ENCODE measurements around the gene HNRNPLL.

GRCh38 chr2:38600921-38601455 is 1.7 kb downstream of the HNRNPLL start:
- TF ChIP-seq CTCF (conservative IDR thresholded peaks at IDR 0.05; ENCODE audit: low read depth in 2 of 2): no peak
- TF ChIP-seq EZH2 (IDR thresholded peaks at IDR 0.05; ENCODE audit: low read depth, unreplicated experiment): no peak
- no peak for TF ChIP-seq POLR2AphosphoS5 (IDR thresholded peaks at IDR 0.05; ENCODE audit: low read depth)
- no peak for TF ChIP-seq REST (IDR thresholded peaks at IDR 0.05; ENCODE audit: unreplicated experiment)
